Measurements from ENCODE around the gene SLTM.
A peak's percentile ranks its signal among the peaks of the same experiment; 100 is the strongest.
"Not testable (repeated sequence)": the region's sequence is repeated elsewhere in the genome, so short reads cannot be mapped to it uniquely, and the experiment has no call there.

Gene SLTM

DNA sequence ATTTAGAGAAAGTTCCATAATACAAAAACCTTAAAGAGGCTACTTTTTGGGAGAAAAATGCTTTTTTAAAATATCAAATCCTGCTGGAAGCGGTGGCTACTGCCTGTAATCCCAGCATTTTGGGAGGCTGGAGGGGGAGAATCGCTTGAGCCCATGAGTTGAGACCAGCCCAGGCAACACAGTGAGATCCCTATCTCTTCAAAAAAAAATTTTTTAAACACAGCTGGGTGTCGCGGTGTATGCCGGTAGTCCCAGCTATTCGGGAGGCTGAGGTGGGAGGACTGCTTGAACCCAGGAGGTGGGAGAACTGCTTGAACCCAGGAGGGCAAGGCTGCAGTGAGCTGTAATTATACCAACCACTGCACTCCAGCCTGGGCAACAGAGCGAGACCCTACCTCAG is 14.2 kb downstream of the SLTM start:
- no peak overlapping the region for H3K27ac Mint-ChIP-seq

GRCh38 chr15:58918239-58918638 is 15.2 kb downstream of the SLTM start:
- DNase-seq (ENCODE audit: low spot score in 2 of 2), result no peak
- Mint-ChIP-seq H3K36me3 (peaks cover 18% of the 10 kb centered on the region), H3K4me3 (no peak overlapping the region), H3K27ac (no peak overlapping the region), H3K4me1 (peaks cover 12% of the 10 kb centered on the region), H3K9me3 (no peaks in the 10 kb centered on the region), H3K27me3 (no peaks in the 10 kb centered on the region)
- no peak for ATAC-seq (ENCODE audit: low read depth)

More for the DNA sequence above, 14.2 kb downstream of the SLTM start:
- DNase-seq (ENCODE audit: low spot score in 2 of 2) (no peak), ATAC-seq (ENCODE audit: low read depth) (no peak)
- Mint-ChIP-seq H3K4me3 (no peak overlapping the region), H3K4me1 (peaks cover 12% of the 10 kb centered on the region), H3K36me3 (peaks cover 14% of the 10 kb centered on the region), H3K9me3 (no peaks in the 10 kb centered on the region), H3K27me3 (no peaks in the 10 kb centered on the region)

DNA sequence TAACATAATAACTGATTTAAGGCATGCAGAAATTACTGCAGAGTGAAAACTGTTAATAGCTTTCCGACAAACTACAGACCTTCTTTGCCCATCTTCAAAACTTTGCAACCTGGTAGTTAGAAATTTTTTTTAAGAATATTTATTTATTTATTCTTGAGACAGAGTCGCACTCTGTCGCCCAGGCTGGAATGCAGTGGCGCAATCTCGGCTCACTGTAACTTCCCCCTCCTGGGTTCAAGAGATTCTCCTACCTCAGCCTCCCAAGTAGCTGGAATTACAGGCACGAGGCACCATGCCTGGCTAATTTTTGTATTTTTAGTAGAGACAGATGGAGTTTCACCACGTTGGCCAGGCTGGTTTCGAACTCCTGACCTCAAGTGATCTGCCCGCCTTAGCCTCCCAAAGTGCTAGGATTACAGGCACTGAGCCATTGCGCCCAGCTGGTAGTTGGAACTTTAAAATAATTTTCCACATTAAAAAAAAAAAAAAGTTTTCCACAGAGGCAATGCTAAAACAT is 15.8 kb downstream of the SLTM start:
- H3K36me3 Mint-ChIP-seq, result peaks cover 18% of the 10 kb centered on the region
- not testable (repeated sequence) for ATAC-seq (ENCODE audit: low read depth); H3K4me3 Mint-ChIP-seq; DNase-seq (ENCODE audit: low spot score in 2 of 2); H3K9me3 Mint-ChIP-seq; H3K27me3 Mint-ChIP-seq
- H3K27ac Mint-ChIP-seq, result peak overlapping the region; percentile 33
- H3K4me1 Mint-ChIP-seq, result peaks cover 12% of the 10 kb centered on the region

DNA sequence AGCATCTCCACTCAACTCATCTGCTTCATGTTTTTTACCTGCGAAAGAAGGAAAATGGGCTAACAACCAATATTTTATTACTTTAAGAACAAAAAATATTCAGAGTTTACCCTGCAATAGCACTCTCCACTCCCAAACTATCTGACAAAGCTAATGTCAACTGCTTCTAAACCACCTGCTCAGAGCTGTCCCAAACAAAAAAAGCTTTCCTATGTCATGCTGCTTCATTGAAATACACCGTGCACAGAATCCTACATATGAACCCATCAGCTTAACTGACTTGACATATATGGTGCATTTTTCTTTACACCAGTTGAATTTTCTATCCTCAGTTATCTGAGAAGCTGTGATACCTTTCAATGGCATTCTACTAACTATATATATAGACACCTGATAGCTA is 16.5 kb downstream of the SLTM start:
- DNase-seq (ENCODE audit: low spot score in 2 of 2) (no peak), ATAC-seq (ENCODE audit: low read depth) (no peak)
- Mint-ChIP-seq H3K27me3 (no peaks in the 10 kb centered on the region), H3K9me3 (no peaks in the 10 kb centered on the region), H3K4me1 (peaks cover 12% of the 10 kb centered on the region), H3K4me3 (no peak overlapping the region), H3K36me3 (peaks cover 18% of the 10 kb centered on the region), H3K27ac (peak overlapping the region; percentile 33)

- no peaks in the 10 kb centered on the region for H3K9me3 Mint-ChIP-seq
- DNase-seq (ENCODE audit: low spot score in 2 of 2) (no peak), ATAC-seq (ENCODE audit: low read depth) (no peak)
- no peak overlapping the region for H3K27ac Mint-ChIP-seq
- peaks cover 12% of the 10 kb centered on the region for H3K4me1 Mint-ChIP-seq
- no peak overlapping the region for H3K4me3 Mint-ChIP-seq
- no peaks in the 10 kb centered on the region for H3K27me3 Mint-ChIP-seq
- H3K36me3 Mint-ChIP-seq, result peaks cover 29% of the 10 kb centered on the region
Measured at GRCh38 chr15:58910456-58910855, 23.0 kb downstream of the SLTM start.

DNA sequence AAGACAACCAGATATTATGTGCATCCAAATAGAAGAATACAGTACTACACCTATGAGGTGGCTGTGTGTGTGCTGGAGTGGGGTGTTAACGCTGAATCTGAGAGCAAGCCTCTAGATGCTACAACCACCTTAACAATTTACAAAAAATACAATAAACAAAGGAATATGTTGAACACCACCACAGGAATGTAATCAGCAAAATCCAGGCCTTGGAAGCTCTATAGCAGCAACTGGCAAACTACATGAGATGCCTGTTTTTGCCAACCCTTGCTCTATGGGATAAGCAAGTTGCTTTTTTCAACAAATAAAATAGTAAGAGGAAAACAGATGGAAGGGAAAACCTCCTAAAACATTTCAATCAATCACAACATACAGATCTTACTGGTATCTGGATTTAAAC is 23.9 kb downstream of the SLTM start:
- Mint-ChIP-seq H3K27me3 (no peaks in the 10 kb centered on the region), H3K4me1 (peaks cover 11% of the 10 kb centered on the region), H3K36me3 (peaks cover 27% of the 10 kb centered on the region), H3K27ac (no peak overlapping the region), H3K9me3 (no peaks in the 10 kb centered on the region), H3K4me3 (no peak overlapping the region)
- ATAC-seq (ENCODE audit: low read depth), result no peak
- no peak for DNase-seq (ENCODE audit: low spot score in 2 of 2)

- DNase-seq (ENCODE audit: low spot score in 2 of 2), result no peak
- H3K27ac Mint-ChIP-seq, result no peak overlapping the region
- no peaks in the 10 kb centered on the region for H3K27me3 Mint-ChIP-seq
- peaks cover 8% of the 10 kb centered on the region for H3K4me1 Mint-ChIP-seq
- H3K4me3 Mint-ChIP-seq, result no peak overlapping the region
- no peak for ATAC-seq (ENCODE audit: low read depth)
- no peaks in the 10 kb centered on the region for H3K9me3 Mint-ChIP-seq
- H3K36me3 Mint-ChIP-seq, result peaks cover 22% of the 10 kb centered on the region
Measured at GRCh38 chr15:58908550-58909309, 24.7 kb downstream of the SLTM start.

GRCh38 chr15:58900631-58901030 is 32.8 kb downstream of the SLTM start:
- no peak for ATAC-seq (ENCODE audit: low read depth)
- Mint-ChIP-seq H3K9me3 (no peaks in the 10 kb centered on the region), H3K4me3 (no peak overlapping the region), H3K4me1 (peaks cover 3% of the 10 kb centered on the region), H3K27ac (no peak overlapping the region), H3K36me3 (peaks cover 14% of the 10 kb centered on the region), H3K27me3 (no peaks in the 10 kb centered on the region)
- DNase-seq (ENCODE audit: low spot score in 2 of 2), result no peak

DNA sequence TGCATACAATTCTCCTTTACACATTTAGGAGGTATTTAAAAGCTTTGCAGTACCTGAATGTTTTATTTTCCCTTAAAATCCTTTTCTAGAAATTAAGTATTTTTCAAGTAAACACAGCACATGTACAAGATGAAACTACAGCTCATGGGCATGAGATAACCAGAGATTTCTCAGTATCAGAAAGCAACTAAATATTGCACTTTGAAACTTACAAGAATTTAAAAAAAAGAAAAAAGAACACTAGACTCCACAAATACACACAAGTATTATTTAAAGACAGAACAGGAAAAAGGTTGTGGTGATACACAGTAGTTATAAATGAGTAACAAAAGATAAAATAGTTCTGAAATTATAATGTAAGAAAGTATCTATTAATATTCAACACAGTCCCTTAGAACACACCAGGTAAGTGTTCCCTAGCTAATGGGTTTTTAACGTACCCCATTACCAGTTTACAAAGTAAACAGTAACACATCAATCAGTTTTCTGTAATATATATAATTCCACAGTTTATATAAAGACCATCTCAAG is 35.3 kb downstream of the SLTM start:
- no peak overlapping the region for H3K27ac Mint-ChIP-seq
- H3K4me3 Mint-ChIP-seq, result no peak overlapping the region
- peaks cover 3% of the 10 kb centered on the region for H3K4me1 Mint-ChIP-seq
- no peaks in the 10 kb centered on the region for H3K9me3 Mint-ChIP-seq
- no peak for ATAC-seq (ENCODE audit: low read depth)
- DNase-seq (ENCODE audit: low spot score in 2 of 2), result no peak
- H3K36me3 Mint-ChIP-seq, result peaks cover 30% of the 10 kb centered on the region
- no peaks in the 10 kb centered on the region for H3K27me3 Mint-ChIP-seq

DNA sequence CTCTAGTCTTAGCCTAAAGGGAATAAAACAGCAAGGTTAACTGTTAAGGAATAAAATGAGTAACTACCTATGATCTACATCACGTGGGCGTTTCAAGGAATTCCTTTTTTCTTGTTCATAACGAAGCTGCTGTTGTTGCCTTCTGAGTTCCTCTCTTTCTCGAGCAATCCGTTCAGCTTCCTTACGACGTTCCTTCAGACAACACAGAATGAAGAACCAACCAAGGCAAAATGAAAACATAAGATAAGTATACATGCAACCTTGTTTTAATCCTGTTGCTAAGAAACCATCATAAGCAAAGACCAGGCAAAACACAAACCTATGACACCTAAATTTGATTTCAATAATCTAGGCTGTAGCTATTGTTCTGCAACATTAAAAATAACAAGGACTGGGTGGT is 44.1 kb downstream of the SLTM start:
- DNase-seq (ENCODE audit: low spot score in 2 of 2), result no peak
- Mint-ChIP-seq H3K9me3 (no peaks in the 10 kb centered on the region), H3K27me3 (no peaks in the 10 kb centered on the region), H3K4me3 (no peak overlapping the region), H3K36me3 (peaks cover 49% of the 10 kb centered on the region), H3K27ac (no peak overlapping the region), H3K4me1 (no peaks in the 10 kb centered on the region)
- no peak for ATAC-seq (ENCODE audit: low read depth)

- Mint-ChIP-seq H3K4me3 (no peak overlapping the region), H3K9me3 (no peaks in the 10 kb centered on the region), H3K27ac (no peak overlapping the region), H3K27me3 (no peaks in the 10 kb centered on the region), H3K36me3 (peaks cover 55% of the 10 kb centered on the region), H3K4me1 (peaks cover 2% of the 10 kb centered on the region)
- DNase-seq (ENCODE audit: low spot score in 2 of 2) (no peak), ATAC-seq (ENCODE audit: low read depth) (no peak)
Measured at GRCh38 chr15:58886921-58887320, 46.6 kb downstream of the SLTM start.

- DNase-seq (ENCODE audit: low spot score in 2 of 2); H3K9me3 Mint-ChIP-seq; H3K27ac Mint-ChIP-seq: not testable (repeated sequence)
Measured at GRCh38 chr15:58883926-58884325, 49.6 kb downstream of the SLTM start.

GRCh38 chr15:58882243-58882642 is 51.2 kb downstream of the SLTM start:
- Mint-ChIP-seq H3K9me3 (no peaks in the 10 kb centered on the region), H3K36me3 (peaks cover 54% of the 10 kb centered on the region), H3K4me3 (no peak overlapping the region), H3K27ac (peak overlapping the region; percentile 53), H3K27me3 (no peaks in the 10 kb centered on the region), H3K4me1 (peaks cover 2% of the 10 kb centered on the region)
- ATAC-seq (ENCODE audit: low read depth) (no peak), DNase-seq (ENCODE audit: low spot score in 2 of 2) (no peak)

More at GRCh38 chr15:58883926-58884325, 49.6 kb downstream of the SLTM start:
- not testable (repeated sequence) for H3K4me3 Mint-ChIP-seq; ATAC-seq (ENCODE audit: low read depth); H3K27me3 Mint-ChIP-seq; H3K4me1 Mint-ChIP-seq
- peaks cover 56% of the 10 kb centered on the region for H3K36me3 Mint-ChIP-seq

- Mint-ChIP-seq H3K4me1 (peaks cover 2% of the 10 kb centered on the region), H3K36me3 (peaks cover 47% of the 10 kb centered on the region), H3K4me3 (no peak overlapping the region), H3K27ac (no peak overlapping the region), H3K9me3 (no peaks in the 10 kb centered on the region), H3K27me3 (no peaks in the 10 kb centered on the region)
- ATAC-seq (ENCODE audit: low read depth) (no peak), DNase-seq (ENCODE audit: low spot score in 2 of 2) (no peak)
Measured at GRCh38 chr15:58880320-58880719, 53.2 kb downstream of the SLTM start.
